Measurements from ENCODE around the gene WDR17. TPM values are rescaled to one million over a fixed set of nuclear protein-coding genes. Genes with fewer than 3 reads are reported as not detected.

Gene WDR17
- total RNA-seq, 3 donors from 2014 or later = 2.2 to 4.5 (median 2.6) TPM

GRCh38 chr4:176223561-176223960 is 157.9 kb downstream of the WDR17 start:
- H3K27ac ChIP-seq = no peak overlapping the region
- no peaks in the 10 kb centered on the region for H3K4me1 ChIP-seq
- H3K4me3 ChIP-seq = no peak overlapping the region
- intact Hi-C loops (cut with DNase I; ENCODE audit: low total_unique reads) = no loop called here
- TF ChIP-seq POLR2AphosphoS5 (IDR thresholded peaks at IDR 0.05) = no peak
- no peak for TF ChIP-seq POLR2A (IDR thresholded peaks at IDR 0.05)
- TF ChIP-seq CTCF (IDR thresholded peaks at IDR 0.05) = no peak
- no peaks in the 10 kb centered on the region for H3K36me3 ChIP-seq
- H3K9me3 ChIP-seq = no peaks in the 10 kb centered on the region
- H3K27me3 ChIP-seq = no peaks in the 10 kb centered on the region
- DNase-seq (ENCODE audit: low spot score in 2 of 2) = no peak

- Histone ChIP-seq H3K36me3 (no peaks in the 10 kb centered on the region), H3K27me3 (no peaks in the 10 kb centered on the region), H3K27ac (no peak overlapping the region), H3K4me3 (no peak overlapping the region), H3K9me3 (no peaks in the 10 kb centered on the region), H3K4me1 (no peaks in the 10 kb centered on the region)
- intact Hi-C loops (cut with DNase I; ENCODE audit: low total_unique reads) = no loop called here
- TF ChIP-seq CTCF (IDR thresholded peaks at IDR 0.05) (no peak), POLR2A (IDR thresholded peaks at IDR 0.05) (no peak), POLR2AphosphoS5 (IDR thresholded peaks at IDR 0.05) (no peak)
- DNase-seq (ENCODE audit: low spot score in 2 of 2) = no peak
Observed at GRCh38 chr4:176226736-176227135, 161.1 kb downstream of the WDR17 start.

- no peaks in the 10 kb centered on the region for H3K27me3 ChIP-seq
- intact Hi-C loops (cut with DNase I; ENCODE audit: low total_unique reads) = no loop called here
- no peak for DNase-seq (ENCODE audit: low spot score in 2 of 2)
- H3K36me3 ChIP-seq = no peaks in the 10 kb centered on the region
- TF ChIP-seq POLR2A (IDR thresholded peaks at IDR 0.05) (no peak), POLR2AphosphoS5 (IDR thresholded peaks at IDR 0.05) (no peak), CTCF (IDR thresholded peaks at IDR 0.05) (no peak)
- no peak overlapping the region for H3K4me3 ChIP-seq
- no peak overlapping the region for H3K27ac ChIP-seq
- H3K9me3 ChIP-seq = no peaks in the 10 kb centered on the region
- no peaks in the 10 kb centered on the region for H3K4me1 ChIP-seq
Observed at GRCh38 chr4:176229645-176230044, 164.0 kb downstream of the WDR17 start.

Other genes starting within 250 kb of the WDR17 start
- 1 to 10 TPM in 1 of 3 donors, under 1 TPM in 1, not detected in 1; 0.66 to 1.3 TPM for gene SPATA4, start 129.7 kb downstream of the WDR17 start, total RNA-seq
- gene ASB5, start 203.4 kb downstream of the WDR17 start, total RNA-seq = not detected